ENCODE data around the gene NUP54.

Gene NUP54

DNA sequence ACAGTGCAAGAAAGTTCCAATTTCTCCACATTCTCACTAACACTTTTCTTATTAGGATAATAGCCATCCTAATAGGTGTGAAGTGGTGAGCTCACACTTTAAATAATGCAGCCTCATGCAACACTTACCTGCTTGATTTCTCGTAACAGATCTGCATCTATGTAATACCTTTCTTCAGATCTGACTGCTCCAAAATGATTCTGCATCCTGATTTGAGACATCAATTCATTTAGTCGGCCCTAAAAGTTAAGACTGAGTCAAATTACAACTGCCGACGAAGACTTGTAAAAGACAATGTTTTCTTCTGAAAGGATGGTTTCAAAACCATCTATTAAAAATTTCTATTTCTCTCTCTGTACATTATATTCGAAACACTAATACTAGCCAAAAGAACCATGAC lies 30.7 kb downstream of the NUP54 start:
- Histone ChIP-seq H3K36me3 (replicated peaks) (peaks cover 19% of the 10 kb centered on the region), H3K4me3 (ENCODE audit: low read depth, low read length) (no peak overlapping the region), H3K27me3 (replicated peaks) (no peaks in the 10 kb centered on the region), H3K27ac (no peak overlapping the region)
- DNase-seq, result no peak
- TF ChIP-seq, protein P1, sequence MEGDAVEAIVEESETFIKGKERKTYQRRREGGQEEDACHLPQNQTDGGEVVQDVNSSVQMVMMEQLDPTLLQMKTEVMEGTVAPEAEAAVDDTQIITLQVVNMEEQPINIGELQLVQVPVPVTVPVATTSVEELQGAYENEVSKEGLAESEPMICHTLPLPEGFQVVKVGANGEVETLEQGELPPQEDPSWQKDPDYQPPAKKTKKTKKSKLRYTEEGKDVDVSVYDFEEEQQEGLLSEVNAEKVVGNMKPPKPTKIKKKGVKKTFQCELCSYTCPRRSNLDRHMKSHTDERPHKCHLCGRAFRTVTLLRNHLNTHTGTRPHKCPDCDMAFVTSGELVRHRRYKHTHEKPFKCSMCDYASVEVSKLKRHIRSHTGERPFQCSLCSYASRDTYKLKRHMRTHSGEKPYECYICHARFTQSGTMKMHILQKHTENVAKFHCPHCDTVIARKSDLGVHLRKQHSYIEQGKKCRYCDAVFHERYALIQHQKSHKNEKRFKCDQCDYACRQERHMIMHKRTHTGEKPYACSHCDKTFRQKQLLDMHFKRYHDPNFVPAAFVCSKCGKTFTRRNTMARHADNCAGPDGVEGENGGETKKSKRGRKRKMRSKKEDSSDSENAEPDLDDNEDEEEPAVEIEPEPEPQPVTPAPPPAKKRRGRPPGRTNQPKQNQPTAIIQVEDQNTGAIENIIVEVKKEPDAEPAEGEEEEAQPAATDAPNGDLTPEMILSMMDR (IDR thresholded peaks at IDR 0.05; ENCODE audit: low read depth, low read length, missing control alignments), result no peak
- in situ Hi-C loops (cut with HindIII; ENCODE audit: low pct_ligation_motif_present, low sequenced_read_pairs), result no loop called here

DNA sequence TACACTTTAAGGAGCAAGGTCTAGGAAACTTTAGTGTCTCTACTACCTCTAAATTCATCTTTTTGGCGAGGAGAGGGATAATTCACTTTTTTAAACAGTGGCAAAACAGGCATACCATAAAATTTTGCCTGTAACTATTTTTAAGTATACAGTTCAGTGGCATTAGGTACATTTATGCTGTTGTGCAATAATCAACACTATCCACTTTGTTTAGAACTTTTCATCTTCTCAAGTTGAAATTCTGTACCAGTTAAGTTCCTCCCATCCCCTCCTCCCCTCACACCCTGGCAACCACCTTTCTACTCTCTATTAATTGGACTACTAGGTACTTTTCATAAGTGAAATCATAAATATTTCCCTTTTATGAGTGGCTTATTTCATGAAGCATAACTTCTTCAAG lies 31.4 kb downstream of the NUP54 start:
- H3K27ac ChIP-seq, result no peak overlapping the region
- peaks cover 16% of the 10 kb centered on the region for H3K36me3 ChIP-seq (replicated peaks)
- in situ Hi-C loops (cut with HindIII; ENCODE audit: low pct_ligation_motif_present, low sequenced_read_pairs), result no loop called here
- TF ChIP-seq, protein P1 (IDR thresholded peaks at IDR 0.05; ENCODE audit: low read depth, low read length, missing control alignments), result no peak
- no peak for DNase-seq
- no peak overlapping the region for H3K4me3 ChIP-seq (ENCODE audit: low read depth, low read length)
- no peaks in the 10 kb centered on the region for H3K27me3 ChIP-seq (replicated peaks)

DNA sequence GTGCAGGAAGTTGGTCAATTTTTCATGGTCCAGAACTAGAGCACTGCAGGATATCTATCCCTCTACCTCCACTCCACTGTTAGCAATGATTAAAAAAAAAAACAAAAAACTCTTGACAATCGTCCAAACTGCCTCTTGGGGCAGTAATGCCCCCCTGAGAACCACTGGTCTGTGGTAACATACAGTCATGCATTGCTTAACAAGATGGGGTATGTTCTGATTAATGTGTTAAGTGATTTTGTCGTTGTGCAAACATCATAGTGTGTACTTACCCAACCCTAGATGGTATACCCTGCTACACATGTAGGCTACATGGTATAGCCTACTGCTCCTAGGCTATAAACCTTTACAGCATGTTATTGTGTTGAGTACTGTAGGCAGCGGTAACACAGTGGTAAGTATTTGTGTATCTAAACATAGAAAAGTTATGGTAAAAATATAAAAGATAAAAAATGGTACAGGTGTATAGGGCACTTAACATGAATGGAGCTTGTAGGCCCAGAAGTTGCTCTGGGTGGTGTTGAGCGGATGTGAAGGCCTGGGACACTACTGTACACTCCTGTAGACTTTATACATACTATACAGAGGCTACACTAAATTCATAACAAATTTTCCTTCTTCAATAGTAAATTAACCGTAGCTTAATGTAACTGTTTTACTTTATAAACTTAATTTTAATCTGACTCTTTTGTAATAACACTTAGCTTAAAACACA lies 39.6 kb downstream of the NUP54 start:
- H3K36me3 ChIP-seq (replicated peaks), result no peaks in the 10 kb centered on the region
- H3K27ac ChIP-seq, result no peak overlapping the region
- in situ Hi-C loops (cut with HindIII; ENCODE audit: low pct_ligation_motif_present, low sequenced_read_pairs), result no loop called here
- TF ChIP-seq, protein P1 (IDR thresholded peaks at IDR 0.05; ENCODE audit: low read depth, low read length, missing control alignments), result peak; percentile 26
- H3K4me3 ChIP-seq (ENCODE audit: low read depth, low read length), result no peak overlapping the region
- DNase-seq, result no peak
- no peaks in the 10 kb centered on the region for H3K27me3 ChIP-seq (replicated peaks)

DNA sequence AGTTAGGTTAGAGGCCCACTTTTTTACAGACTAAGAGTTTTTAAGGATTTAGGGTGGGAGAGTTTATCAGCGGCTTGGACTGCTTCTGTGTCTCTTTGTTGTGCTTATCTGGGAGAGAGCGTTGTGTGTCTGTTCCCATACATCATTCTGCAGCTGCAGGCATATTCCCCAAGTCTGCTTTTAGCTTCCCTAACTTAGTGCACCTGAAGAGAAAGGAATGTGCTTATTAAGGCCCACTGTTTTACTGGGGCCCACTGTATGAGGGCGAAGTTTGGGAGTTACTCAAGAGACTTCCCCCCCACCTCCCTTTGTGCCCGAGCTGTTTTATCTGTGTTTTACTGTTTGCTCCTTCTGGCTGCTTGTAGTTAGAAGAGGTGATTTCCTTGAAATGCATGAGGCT lies 41.8 kb downstream of the NUP54 start:
- no peak overlapping the region for H3K27ac ChIP-seq
- no peaks in the 10 kb centered on the region for H3K36me3 ChIP-seq (replicated peaks)
- H3K4me3 ChIP-seq (ENCODE audit: low read depth, low read length), result no peak overlapping the region
- in situ Hi-C loops (cut with HindIII; ENCODE audit: low pct_ligation_motif_present, low sequenced_read_pairs), result no loop called here
- DNase-seq, result no peak
- no peaks in the 10 kb centered on the region for H3K27me3 ChIP-seq (replicated peaks)
- TF ChIP-seq, protein P1 (IDR thresholded peaks at IDR 0.05; ENCODE audit: low read depth, low read length, missing control alignments), result no peak

DNA sequence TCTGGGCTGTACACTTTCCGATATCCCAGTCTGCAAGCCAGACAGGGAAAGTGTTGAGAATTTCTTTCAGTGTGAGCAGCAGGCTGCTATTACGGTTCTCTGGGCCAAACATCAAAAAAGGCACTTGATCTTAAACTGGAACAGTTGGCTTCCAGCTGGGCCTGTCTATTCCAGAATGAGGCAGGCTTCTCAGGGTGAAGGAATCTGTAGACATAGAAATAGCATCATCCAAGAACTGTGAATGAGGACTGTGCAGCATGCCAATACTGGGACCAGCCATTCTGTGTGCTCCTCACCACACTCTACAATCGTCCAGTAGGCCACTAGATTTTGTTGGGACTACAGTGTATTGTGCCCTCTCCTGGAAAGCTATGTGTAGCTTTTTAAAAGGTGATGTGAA lies 42.5 kb downstream of the NUP54 start:
- H3K36me3 ChIP-seq (replicated peaks), result no peaks in the 10 kb centered on the region
- no peak for DNase-seq
- H3K27me3 ChIP-seq (replicated peaks), result no peaks in the 10 kb centered on the region
- no peak overlapping the region for H3K27ac ChIP-seq
- in situ Hi-C loops (cut with HindIII; ENCODE audit: low pct_ligation_motif_present, low sequenced_read_pairs), result no loop called here
- no peak overlapping the region for H3K4me3 ChIP-seq (ENCODE audit: low read depth, low read length)
- TF ChIP-seq, protein P1 (IDR thresholded peaks at IDR 0.05; ENCODE audit: low read depth, low read length, missing control alignments), result no peak

DNA sequence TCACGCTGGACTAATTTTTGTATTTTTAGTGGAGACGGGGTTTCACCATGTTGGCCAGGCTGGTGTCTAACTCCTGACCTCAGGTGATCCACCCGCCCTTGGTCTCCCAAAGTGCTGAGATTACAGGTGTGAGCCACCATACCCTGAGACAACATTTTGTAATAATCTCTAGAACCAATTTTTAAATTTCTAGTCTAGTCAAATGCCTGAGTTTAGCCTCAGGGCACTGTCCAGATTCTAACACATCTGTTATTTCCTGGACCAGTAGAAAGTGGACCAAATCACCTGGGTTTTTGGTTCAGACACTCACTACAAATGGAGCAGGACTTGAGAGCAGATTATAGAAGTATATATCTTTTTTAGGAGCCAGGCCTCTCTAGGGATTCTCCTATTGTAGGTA lies 52.1 kb downstream of the NUP54 start:
- DNase-seq, result no peak
- no peak overlapping the region for H3K4me3 ChIP-seq (ENCODE audit: low read depth, low read length)
- TF ChIP-seq, protein P1 (IDR thresholded peaks at IDR 0.05; ENCODE audit: low read depth, low read length, missing control alignments), result no peak
- in situ Hi-C loops (cut with HindIII; ENCODE audit: low pct_ligation_motif_present, low sequenced_read_pairs), result no loop called here
- H3K27ac ChIP-seq, result no peak overlapping the region
- no peaks in the 10 kb centered on the region for H3K36me3 ChIP-seq (replicated peaks)
- H3K27me3 ChIP-seq (replicated peaks), result no peaks in the 10 kb centered on the region

Data from brain microvascular endothelial cell (primary cell).